Stimulated activated CD8-positive, alpha-beta memory T cell treated with anti-CD3 and anti-CD28 coated beads, Interleukin-7, amount 100 ng/mL, for 1 hour (primary cell): ENCODE results near the gene CCDC97.
"Not testable (repeated sequence)": the region's sequence is repeated elsewhere in the genome, so short reads cannot be mapped to it uniquely, and the experiment has no call there.

Experiments used
- DNase-seq, 2 donors: peaks; one replicate each; pipeline ENCODE4 v3.0.0-alpha.2; 2020; ENCODE audit warnings: low read depth in 2 of 2

Gene CCDC97

DNA sequence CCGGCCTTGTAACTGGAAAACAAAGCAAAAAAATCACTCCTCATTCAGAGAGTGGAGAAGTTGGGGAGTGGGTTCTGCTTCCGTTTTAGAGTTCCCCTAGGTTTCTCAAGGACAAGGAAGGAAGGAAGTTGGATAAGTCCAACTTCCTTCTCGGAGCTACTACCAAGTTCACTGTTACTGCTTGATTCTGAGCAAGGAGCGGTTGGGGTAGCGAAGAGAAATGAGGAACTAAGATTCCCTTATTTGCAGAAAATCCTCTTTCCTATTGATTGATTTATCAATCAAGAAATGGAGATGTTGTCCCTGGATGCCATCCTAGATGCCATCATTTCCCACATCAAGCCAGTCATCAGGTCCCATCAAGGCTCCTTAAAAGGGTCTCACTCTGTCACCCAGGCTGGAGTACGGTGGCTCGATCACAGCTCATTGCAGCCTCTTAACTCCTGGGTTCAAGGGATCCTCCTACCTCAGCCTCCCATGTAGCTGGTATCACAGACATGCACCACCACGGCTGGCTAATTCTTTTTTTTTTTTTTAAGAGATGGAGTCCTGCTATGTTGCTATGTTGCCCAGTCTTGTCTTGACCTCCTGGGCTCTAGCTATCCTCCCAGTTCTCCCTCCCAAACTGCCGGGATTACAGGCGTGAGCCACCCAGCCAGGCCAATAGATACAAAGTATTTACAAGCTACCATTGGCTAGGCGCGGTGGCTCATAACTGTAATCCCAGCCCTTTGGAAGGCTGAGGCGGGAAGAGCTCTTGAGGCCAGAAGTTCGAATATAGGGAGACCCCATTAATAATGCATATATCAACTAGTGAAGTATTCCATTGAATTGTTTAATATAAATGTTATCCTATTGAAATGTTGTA, 54.8 kb downstream of the CCDC97 start:
- DNase-seq = no peak

DNA sequence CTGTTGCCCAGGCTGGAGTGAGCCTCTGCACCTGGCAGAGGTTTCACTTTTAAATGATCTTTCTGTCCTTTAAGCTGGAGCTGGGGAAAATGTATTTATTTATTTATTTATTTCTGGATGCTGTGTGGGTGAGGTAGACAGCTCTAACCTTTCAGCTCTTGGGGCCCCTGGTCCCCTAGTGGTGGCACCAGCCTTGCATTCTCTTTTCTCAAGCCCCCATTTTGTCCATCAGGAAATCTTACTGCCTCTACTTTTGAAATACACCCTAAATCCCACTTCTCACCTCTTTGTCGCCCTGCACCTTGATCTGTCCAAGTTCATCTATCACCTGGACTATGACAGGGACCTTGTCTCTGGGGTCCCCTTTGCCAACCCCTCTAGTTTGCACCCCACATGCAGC, 56.1 kb downstream of the CCDC97 start:
- DNase-seq = no peak

GRCh38 chr19:41367848-41368301, 57.9 kb downstream of the CCDC97 start:
- no peak for DNase-seq

- DNase-seq = no peak
These were observed 59.8 kb downstream of the CCDC97 start for GRCh38 chr19:41369769-41370168.

- not testable (repeated sequence) for DNase-seq
These were observed 61.1 kb downstream of the CCDC97 start for GRCh38 chr19:41371119-41371518.

DNA sequence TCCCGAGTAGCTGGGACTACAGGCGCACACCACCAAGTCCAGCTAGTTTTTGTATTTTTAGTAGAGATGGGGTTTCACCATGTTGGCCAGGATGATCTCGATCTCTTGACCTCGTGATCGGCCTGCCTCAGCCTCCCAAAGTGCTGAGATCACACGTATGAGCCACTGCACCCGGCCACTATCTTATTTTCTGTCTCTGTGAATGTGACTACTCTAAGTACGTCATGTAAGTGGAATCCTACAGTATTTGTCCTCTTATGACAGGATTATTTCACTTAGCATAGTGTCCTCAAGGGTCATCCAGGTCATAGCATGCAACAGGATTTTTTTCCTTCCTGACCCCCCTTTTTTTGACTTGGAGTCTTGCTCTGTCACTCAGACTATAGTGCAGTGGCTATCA, 61.6 kb downstream of the CCDC97 start:
- DNase-seq = no peak

GRCh38 chr19:41372501-41372900, 62.5 kb downstream of the CCDC97 start:
- no peak for DNase-seq

- no peak for DNase-seq
These were observed 64.0 kb downstream of the CCDC97 start for GRCh38 chr19:41373993-41374392.
